ENCODE measurements around the gene CDH1.
"Not testable (repeated sequence)": the region's sequence is repeated elsewhere in the genome, so short reads cannot be mapped to it uniquely, and the experiment has no call there.

The CDH1 gene

DNA sequence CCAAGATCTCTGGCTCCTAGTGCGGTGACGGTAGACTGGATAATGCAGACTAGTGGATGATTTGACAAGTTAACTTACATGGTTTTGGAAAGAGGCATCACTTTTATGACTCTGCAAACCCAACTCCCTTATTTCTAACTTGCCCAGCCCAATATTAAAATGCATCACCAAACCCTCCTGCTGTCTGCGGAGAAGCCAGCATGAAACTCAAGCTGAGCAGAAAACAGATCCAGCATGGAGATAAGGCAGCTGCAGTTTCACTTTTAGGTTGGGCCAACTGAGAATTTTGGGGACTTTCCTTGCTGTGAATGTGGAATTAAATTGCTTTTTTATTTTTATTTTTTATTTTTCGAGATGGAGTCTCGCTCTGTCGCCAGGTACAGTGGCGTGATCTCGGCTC is 27.8 kb downstream of the CDH1 start:
- DNase-seq, result no peak

- no peak for DNase-seq
Observed at GRCh38 chr16:68767581-68767980, 30.5 kb downstream of the CDH1 start.

DNA sequence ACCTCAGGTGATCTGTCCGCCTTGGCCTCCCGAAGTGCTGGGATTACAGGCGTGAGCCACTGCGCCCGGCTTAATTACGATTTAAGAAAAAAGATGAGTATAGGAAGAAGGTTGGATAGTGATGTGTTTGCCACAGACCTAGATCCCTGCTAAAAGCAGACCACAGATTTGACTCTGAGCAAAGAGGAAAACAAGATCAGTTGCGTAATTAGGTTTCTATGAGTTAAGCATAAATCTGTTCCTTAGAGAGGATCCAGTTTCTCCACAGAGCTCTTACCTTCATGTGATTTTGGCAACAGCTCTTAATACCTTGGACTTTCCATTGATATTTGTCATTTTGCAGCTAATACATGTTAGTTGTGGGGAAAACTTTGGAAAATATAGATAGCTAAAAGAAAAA is 31.1 kb downstream of the CDH1 start:
- DNase-seq, result no peak

DNA sequence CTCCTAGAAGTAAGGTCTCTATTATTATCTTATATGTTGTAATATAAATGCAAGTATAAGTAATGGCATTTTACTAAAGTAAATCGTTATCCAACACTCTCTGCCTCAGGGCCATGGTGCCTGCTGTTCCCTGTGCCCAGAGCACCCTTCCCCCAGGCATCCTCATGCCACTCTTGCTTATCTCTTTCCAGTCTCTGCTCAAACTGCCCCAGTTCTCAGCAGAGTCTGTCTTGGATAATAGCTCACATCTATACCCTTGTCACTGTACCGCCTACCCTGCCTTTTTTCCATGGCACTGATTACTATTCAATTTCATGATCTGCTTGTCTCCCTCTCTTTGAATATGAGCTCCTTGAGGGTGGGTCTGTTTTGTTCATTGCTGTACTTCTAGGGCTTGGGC is 31.7 kb downstream of the CDH1 start:
- no peak for DNase-seq

DNA sequence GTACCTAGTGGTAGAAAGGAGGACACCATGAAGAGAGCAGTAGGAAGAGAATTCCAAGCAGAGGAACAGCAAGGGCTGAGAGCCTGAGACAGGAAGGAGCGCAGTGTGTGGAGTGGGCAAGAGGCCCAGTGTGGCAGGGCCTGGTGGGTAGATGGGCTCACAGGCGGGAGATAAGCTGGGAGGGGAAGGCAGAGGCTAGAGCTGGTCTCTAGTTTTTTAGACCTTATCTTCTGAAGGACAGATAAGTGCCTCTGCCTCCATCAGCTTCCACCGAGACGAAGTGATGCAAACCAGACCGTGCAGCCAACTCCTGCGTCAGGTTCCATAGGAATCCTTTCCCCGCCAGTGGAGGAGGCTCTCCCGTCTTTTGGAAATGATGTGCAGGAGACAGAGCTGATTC is 33.6 kb downstream of the CDH1 start:
- DNase-seq, result no peak

- DNase-seq, result no peak
Observed at GRCh38 chr16:68772030-68772681, 35.1 kb downstream of the CDH1 start.

GRCh38 chr16:68772871-68773270 is 35.8 kb downstream of the CDH1 start:
- DNase-seq, result no peak

DNA sequence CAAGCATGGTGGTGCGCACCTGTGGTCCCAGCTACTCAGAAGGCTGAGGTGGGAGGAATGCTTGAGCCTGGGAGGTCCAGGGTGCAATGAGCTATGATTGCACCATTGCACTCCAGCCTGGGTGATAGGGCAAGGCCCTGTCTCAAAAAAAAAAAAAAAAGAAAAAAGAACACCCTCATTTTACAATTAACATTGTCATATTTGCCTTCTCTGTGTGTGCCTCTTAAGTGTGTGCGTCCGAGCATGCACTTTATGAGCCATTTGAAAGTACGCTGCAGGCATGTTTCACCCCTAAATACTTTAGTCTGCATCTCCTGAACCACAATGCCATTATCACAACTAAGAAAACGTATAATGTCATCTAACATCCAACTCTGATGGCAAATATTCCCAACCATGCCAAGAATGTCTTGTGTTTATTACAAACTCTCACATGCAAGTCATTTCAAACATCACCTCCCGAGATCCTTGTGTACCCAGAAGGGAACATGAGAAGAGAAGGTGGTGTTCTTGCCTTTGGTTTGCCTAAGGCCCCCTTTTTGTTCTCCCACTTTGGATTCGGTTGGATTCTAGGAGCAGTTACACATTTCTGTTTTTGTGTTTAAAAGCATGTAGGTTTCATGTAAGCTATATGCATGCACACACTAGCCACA is 38.0 kb downstream of the CDH1 start:
- no peak for DNase-seq

GRCh38 chr16:68776821-68777485 is 39.9 kb downstream of the CDH1 start:
- DNase-seq, result no peak

- DNase-seq, result no peak
Observed at GRCh38 chr16:68778551-68779231, 41.6 kb downstream of the CDH1 start.

GRCh38 chr16:68779891-68780290 is 42.8 kb downstream of the CDH1 start:
- DNase-seq, result no peak

DNA sequence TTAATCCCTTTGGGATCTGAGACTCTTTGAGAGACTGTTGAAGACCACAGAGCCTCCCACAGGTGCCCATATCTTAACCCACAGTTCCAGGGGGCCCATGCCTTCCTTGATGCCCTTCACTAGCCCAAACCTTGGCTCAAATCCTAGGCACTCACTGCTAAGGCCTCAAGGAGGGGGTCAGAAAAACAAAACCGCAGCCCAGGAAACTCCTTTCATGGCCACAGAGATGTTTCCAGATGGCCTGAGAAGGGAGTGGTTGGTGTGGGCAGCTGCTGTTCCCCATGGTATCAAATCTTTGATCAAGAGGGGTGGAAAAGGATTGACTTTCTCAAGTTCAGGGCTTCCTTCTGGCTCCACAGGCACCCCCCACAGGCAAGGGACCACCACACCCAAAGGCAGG is 44.7 kb downstream of the CDH1 start:
- DNase-seq, result no peak

- no peak for DNase-seq
Observed at GRCh38 chr16:68782198-68783174, 45.4 kb downstream of the CDH1 start.

DNA sequence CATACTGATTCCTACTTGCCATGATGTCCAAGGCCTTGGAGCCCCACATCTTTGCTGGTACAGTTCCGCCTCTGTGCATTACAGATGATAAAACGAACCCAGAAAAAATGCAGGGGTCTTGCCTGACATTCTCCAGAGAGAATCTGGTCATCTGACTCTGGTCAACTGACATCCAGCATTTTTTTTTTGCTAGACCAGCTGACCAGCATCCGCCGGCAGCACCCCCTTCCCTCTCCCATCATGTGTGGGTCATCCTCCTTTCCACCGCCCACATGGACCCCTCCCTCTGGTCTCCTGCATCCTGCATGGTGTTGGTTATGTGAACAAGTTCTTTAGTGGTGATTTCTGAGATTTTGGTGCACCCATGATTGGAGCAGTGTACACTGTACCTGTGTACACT is 47.1 kb downstream of the CDH1 start:
- no peak for DNase-seq

- DNase-seq, result no peak
Observed at GRCh38 chr16:68784721-68785120, 47.6 kb downstream of the CDH1 start.

DNA sequence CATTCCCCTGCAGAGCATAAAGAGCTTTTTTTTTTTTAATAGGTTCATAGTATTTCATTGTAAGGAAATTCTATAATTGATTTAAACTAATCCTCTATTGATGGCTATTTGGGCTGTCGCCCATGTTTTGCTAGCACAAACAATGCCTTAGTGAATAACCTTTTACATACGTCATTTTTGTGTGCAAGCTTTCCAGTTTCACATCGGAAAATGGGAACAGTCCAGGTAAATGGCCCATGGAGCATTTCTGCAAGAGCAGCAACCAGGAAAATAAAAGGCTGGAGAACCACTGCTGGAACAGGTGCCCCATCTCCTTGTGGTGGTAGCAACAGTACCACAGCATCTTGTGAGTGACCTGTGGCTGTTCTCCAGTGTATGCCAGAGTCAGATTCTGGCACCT is 48.6 kb downstream of the CDH1 start:
- DNase-seq, result no peak

- DNase-seq, result no peak
Observed at GRCh38 chr16:68786685-68787418, 49.8 kb downstream of the CDH1 start.

DNA sequence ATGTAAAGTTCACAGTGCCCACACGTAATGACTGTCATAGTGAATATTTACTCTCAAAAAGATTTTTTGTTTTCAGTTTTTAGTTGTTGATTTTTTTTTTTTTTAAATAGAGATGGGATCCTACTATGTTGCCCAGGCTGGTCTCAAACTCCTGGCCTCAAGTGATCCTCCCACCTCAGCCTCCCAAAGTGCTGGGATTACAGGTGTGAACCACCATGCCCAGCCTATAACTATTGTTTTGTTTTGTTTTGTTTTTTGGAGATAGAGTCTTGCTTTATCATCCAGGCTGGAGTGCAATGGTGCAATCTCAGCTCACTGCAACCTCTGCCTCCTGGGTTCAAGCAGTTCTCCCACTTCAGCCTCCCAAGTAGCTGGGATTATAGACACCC is 50.3 kb downstream of the CDH1 start:
- DNase-seq, result not testable (repeated sequence)

DNA sequence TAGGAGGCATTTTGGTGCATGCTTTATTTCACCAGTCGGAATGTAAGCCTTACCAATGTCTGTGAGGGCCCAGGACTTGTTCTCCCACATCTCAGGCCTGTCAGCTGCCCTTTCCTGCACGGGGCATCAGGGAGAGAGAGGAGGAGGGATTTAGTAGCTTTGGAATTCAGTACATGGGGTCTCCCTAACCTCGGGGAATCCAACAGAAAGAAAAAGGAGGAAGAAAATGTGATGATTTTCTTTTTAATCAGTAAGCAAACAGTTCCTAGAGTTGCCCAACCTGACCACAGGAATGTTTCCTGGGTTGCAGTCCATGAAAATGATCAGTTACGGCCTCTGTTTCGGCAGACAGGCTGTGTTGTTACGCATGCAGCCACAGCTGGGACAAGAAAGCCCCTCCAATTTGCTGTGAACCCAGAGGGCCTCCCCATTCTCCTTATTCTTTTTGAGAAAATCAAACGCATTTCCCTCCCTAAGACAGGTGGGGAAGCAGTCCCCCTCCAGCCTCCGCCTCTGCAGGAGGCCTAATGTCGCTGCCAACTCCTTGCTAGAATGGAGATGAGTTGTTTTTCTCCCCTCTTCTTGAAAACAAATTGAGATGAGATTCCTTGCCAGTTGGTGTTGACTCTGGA is 53.2 kb downstream of the CDH1 start:
- no peak for DNase-seq

DNA sequence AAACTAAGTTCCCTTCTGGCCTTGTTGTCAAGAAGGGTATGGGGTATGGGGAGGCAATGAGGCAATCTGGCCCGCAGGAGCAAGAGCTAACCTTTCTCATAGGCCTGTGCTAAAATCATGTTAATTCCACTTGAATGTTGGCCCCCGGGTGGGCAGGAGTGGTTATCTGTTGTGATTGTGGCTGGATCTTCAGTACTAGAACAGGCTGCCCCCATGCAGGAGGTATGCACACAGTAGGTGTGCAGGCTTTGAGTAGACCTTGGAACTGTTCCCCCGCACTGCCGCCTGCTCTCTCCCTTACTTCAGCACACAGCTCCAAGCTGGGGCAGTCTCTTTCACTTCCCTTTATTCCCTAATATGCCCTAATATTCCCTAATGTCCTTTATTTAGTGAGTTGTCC is 53.9 kb downstream of the CDH1 start:
- no peak for DNase-seq

Measured in NCI-H82 (cell line).